ENCODE data around the gene FILIP1L.

The FILIP1L gene

DNA sequence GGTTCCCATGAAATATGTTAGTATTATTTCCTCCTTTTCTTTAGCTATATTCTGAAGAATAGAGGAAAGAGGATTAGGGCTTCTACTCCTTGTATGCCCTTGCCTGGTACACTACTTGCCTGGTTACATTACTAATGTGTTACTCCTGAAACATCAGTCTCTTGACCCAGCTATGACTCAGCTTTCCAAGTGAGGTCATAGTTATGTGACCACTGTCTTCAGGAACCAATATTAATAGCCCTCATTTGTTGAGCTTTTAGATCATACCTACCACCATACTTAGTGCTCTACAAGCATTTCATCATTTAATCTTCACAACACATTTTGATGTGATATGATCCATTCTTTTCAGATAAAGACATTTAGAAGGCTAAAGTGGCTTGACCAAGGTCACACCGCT lies 236.3 kb downstream of the FILIP1L start:
- H3K9ac ChIP-seq (ENCODE audit: low read depth, low read length) = no peak overlapping the region
- no peak overlapping the region for H2AFZ ChIP-seq (ENCODE audit: low read depth, low read length)
- H3K4me1 ChIP-seq (ENCODE audit: insufficient read depth, low read length) = no peaks in the 10 kb centered on the region
- ATAC-seq (ENCODE audit: insufficient read depth, low read depth) (no peak), DNase-seq (no peak)
- H3K27ac ChIP-seq (ENCODE audit: low read length) = no peak overlapping the region
- H3K27me3 ChIP-seq (ENCODE audit: insufficient read depth, low read length, poor library complexity) = no peaks in the 10 kb centered on the region
- H3K4me3 ChIP-seq (ENCODE audit: low read depth in 1 of 2, low read length in 2 of 2) = no peak overlapping the region
- no peaks in the 10 kb centered on the region for H3K79me2 ChIP-seq (ENCODE audit: insufficient read depth, low read length)
- no peak overlapping the region for H3K4me2 ChIP-seq (ENCODE audit: insufficient read depth, low read length)
- H4K20me1 ChIP-seq (ENCODE audit: insufficient read depth, low read length) = 0 out of 2 replicates have a peak, but pooled peaks cover 4% of the 10 kb centered on the region
- H3K9me3 ChIP-seq (ENCODE audit: insufficient read depth, low read length, severe bottlenecking) = no peaks in the 10 kb centered on the region
- TF ChIP-seq, protein P1, sequence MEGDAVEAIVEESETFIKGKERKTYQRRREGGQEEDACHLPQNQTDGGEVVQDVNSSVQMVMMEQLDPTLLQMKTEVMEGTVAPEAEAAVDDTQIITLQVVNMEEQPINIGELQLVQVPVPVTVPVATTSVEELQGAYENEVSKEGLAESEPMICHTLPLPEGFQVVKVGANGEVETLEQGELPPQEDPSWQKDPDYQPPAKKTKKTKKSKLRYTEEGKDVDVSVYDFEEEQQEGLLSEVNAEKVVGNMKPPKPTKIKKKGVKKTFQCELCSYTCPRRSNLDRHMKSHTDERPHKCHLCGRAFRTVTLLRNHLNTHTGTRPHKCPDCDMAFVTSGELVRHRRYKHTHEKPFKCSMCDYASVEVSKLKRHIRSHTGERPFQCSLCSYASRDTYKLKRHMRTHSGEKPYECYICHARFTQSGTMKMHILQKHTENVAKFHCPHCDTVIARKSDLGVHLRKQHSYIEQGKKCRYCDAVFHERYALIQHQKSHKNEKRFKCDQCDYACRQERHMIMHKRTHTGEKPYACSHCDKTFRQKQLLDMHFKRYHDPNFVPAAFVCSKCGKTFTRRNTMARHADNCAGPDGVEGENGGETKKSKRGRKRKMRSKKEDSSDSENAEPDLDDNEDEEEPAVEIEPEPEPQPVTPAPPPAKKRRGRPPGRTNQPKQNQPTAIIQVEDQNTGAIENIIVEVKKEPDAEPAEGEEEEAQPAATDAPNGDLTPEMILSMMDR (IDR thresholded peaks at IDR 0.05; ENCODE audit: borderline replicate concordance, extremely low read depth, low read length, poor library complexity, severe bottlenecking) = no peak
- TF ChIP-seq EZH2 (IDR thresholded peaks at IDR 0.05; ENCODE audit: borderline replicate concordance, low read depth, low read length, severe bottlenecking) = no peak
- H3K36me3 ChIP-seq (ENCODE audit: insufficient read depth, low read length) = no peaks in the 10 kb centered on the region

DNA sequence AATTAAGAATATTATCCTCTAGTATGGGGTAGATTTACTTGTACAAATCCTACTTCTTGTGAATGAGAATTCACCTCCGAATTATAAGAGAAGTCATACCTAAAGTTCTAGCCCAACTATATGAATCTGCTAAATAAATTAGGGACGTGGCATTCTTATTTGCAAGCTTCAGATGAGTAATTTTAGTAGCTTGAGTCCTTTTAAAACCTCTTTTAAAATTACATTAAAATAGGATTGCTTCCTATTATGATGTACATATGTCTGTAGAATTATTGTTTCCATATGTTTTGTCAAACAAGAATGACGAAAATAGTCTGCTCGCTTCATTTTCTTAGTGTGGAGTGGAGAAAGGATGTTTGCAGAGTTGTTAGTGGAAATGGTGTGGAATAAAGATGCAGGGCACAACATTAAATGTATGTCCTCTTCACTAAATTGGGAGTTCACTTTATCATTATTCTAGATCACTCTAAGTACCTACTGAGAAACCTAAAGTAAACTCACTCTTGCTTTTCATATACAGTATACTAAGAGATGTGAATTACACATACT lies 237.2 kb downstream of the FILIP1L start:
- H4K20me1 ChIP-seq (ENCODE audit: insufficient read depth, low read length) = peaks cover 4% of the 10 kb centered on the region; the same call in 1 of the 2 replicates
- DNase-seq (no peak), ATAC-seq (ENCODE audit: insufficient read depth, low read depth) (no peak)
- no peaks in the 10 kb centered on the region for H3K4me1 ChIP-seq (ENCODE audit: insufficient read depth, low read length)
- H3K9ac ChIP-seq (ENCODE audit: low read depth, low read length) = no peak overlapping the region
- no peak overlapping the region for H2AFZ ChIP-seq (ENCODE audit: low read depth, low read length)
- TF ChIP-seq, protein P1 (IDR thresholded peaks at IDR 0.05; ENCODE audit: borderline replicate concordance, extremely low read depth, low read length, poor library complexity, severe bottlenecking) = no peak
- no peak for TF ChIP-seq EZH2 (IDR thresholded peaks at IDR 0.05; ENCODE audit: borderline replicate concordance, low read depth, low read length, severe bottlenecking)
- no peaks in the 10 kb centered on the region for H3K79me2 ChIP-seq (ENCODE audit: insufficient read depth, low read length)
- no peaks in the 10 kb centered on the region for H3K36me3 ChIP-seq (ENCODE audit: insufficient read depth, low read length)
- no peaks in the 10 kb centered on the region for H3K9me3 ChIP-seq (ENCODE audit: insufficient read depth, low read length, severe bottlenecking)
- no peak overlapping the region for H3K27ac ChIP-seq (ENCODE audit: low read length)
- no peaks in the 10 kb centered on the region for H3K27me3 ChIP-seq (ENCODE audit: insufficient read depth, low read length, poor library complexity)
- H3K4me3 ChIP-seq (ENCODE audit: low read depth in 1 of 2, low read length in 2 of 2) = no peak overlapping the region
- H3K4me2 ChIP-seq (ENCODE audit: insufficient read depth, low read length) = no peak overlapping the region

DNA sequence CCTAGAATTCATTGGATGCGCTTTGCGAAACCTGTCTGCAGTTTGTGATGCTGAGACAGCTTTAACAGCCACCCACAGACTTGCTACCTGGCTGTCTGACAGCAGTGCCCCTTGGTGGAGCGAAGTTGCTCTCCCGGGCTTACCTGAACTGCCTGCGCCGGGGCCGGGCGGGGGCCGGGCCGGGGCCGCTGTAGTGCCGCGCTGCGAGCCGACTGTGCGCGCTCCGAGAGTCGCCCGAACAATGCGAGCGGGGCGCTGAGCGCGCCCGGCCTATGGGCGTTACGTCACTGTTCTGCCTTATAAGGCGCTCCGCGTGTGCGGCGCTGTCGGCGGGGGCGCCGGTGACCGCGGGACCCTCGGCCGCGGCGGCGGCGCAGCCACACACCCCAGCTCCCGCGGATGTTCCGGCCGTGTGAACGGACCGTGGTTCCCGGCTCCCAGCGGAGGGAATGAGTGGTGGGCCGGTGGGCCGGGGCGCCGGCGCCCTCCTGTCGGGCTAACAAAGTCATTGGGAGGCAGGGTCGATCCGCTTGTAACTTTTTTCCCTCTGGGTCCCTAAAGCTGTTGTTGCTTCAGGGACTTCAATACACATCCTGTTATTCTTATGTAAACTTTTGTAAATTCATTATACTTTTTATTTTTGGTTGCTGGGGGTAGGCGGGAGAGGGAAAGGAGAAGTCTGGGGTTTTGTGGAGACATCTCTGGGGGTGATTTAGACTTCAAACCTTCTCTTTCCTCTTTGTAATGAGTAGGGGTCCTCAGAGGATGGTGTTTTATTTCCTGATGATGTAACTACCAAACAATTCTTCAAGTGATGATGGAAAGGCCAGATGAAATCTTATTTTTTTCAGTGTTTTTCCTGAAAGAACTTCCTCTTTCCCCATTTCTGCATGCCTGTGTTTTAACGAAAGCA lies 238.1 kb downstream of the FILIP1L start:
- no peak overlapping the region for H2AFZ ChIP-seq (ENCODE audit: low read depth, low read length)
- H3K4me3 ChIP-seq (ENCODE audit: low read depth in 1 of 2, low read length in 2 of 2) = no peak overlapping the region
- ATAC-seq (ENCODE audit: insufficient read depth, low read depth) = no peak
- H3K9ac ChIP-seq (ENCODE audit: low read depth, low read length) = no peak overlapping the region
- no peaks in the 10 kb centered on the region for H3K36me3 ChIP-seq (ENCODE audit: insufficient read depth, low read length)
- TF ChIP-seq EZH2 (IDR thresholded peaks at IDR 0.05; ENCODE audit: borderline replicate concordance, low read depth, low read length, severe bottlenecking) = no peak
- TF ChIP-seq, protein P1 (IDR thresholded peaks at IDR 0.05; ENCODE audit: borderline replicate concordance, extremely low read depth, low read length, poor library complexity, severe bottlenecking) = no peak
- H3K27ac ChIP-seq (ENCODE audit: low read length) = no peak overlapping the region
- H3K79me2 ChIP-seq (ENCODE audit: insufficient read depth, low read length) = no peaks in the 10 kb centered on the region
- DNase-seq = no peak
- no peak overlapping the region for H3K4me2 ChIP-seq (ENCODE audit: insufficient read depth, low read length)
- no peaks in the 10 kb centered on the region for H3K27me3 ChIP-seq (ENCODE audit: insufficient read depth, low read length, poor library complexity)
- H3K9me3 ChIP-seq (ENCODE audit: insufficient read depth, low read length, severe bottlenecking) = no peaks in the 10 kb centered on the region
- H4K20me1 ChIP-seq (ENCODE audit: insufficient read depth, low read length) = peaks cover 4% of the 10 kb centered on the region; the same call in 1 of the 2 replicates
- no peaks in the 10 kb centered on the region for H3K4me1 ChIP-seq (ENCODE audit: insufficient read depth, low read length)
